Measurements from ENCODE around the gene C1QTNF8. TPM values are rescaled to one million over a fixed set of nuclear protein-coding genes. Genes with fewer than 3 reads are reported as not detected.

The C1QTNF8 gene
- total and polyA plus RNA-seq, 7 experiments from 2014 or later, result not detected

- H3K36me3 Mint-ChIP-seq, result no peaks in the 10 kb centered on the region
- H3K9me3 Mint-ChIP-seq, result peaks cover 0 to 3% (median 0%) of the 10 kb centered on the region in 11 donors
- ChIA-PET POLR2A (no interaction called here), CTCF (no interaction called here)
- no peak overlapping the region for H3K4me3 ChIP-seq (ENCODE audit: low read length)
- no peaks in the 10 kb centered on the region for H3K9me3 ChIP-seq (ENCODE audit: control insufficient read depth in 2 of 3, low read length in 3 of 3)
- ATAC-seq (no peak), DNase-seq (no peak)
- peaks cover 0 to 4% (median 1%) of the 10 kb centered on the region in 7 donors for H3K4me1 Mint-ChIP-seq
- H3K27me3 ChIP-seq (ENCODE audit: control insufficient read depth in 2 of 2, insufficient read depth in 2 of 2, low read length in 2 of 2), result peaks cover 0 to 3% of the 10 kb centered on the region in 2 donors
- H3K4me1 ChIP-seq (ENCODE audit: control insufficient read depth in 2 of 2, insufficient read depth in 2 of 2, low read length in 2 of 2), result no peaks in the 10 kb centered on the region
- H3K36me3 ChIP-seq (ENCODE audit: control insufficient read depth in 2 of 3, insufficient read depth in 3 of 3, low read length in 3 of 3), result no peaks in the 10 kb centered on the region
- H3K27ac Mint-ChIP-seq, result no peak overlapping the region
- no peak overlapping the region for H3K27ac ChIP-seq (ENCODE audit: low read depth, low read length)
- H3K4me3 Mint-ChIP-seq, result no peak overlapping the region
- H3K27me3 Mint-ChIP-seq, result peaks cover 15 to 42% (median 21%) of the 10 kb centered on the region in 5 donors
- intact Hi-C loops (cut with micrococcal nuclease), result no loop called here
Measured at GRCh38 chr16:1065469-1066128, 30.4 kb downstream of the C1QTNF8 start.

- H3K9me3 Mint-ChIP-seq, result peaks cover 0 to 11% (median 4%) of the 10 kb centered on the region in 11 donors
- Histone ChIP-seq H3K27me3 (ENCODE audit: control insufficient read depth in 2 of 2, insufficient read depth in 2 of 2, low read length in 2 of 2) (peaks cover 0 to 3% of the 10 kb centered on the region in 2 donors), H3K9me3 (ENCODE audit: control insufficient read depth in 2 of 3, low read length in 3 of 3) (peaks cover 0 to 6% (median 0%) of the 10 kb centered on the region in 3 experiments), H3K27ac (ENCODE audit: low read depth, low read length) (no peak overlapping the region), H3K4me1 (ENCODE audit: control insufficient read depth in 2 of 2, insufficient read depth in 2 of 2, low read length in 2 of 2) (no peaks in the 10 kb centered on the region), H3K4me3 (ENCODE audit: low read length) (no peak overlapping the region), H3K36me3 (ENCODE audit: control insufficient read depth in 2 of 3, insufficient read depth in 3 of 3, low read length in 3 of 3) (no peaks in the 10 kb centered on the region)
- intact Hi-C loops (cut with micrococcal nuclease), result no loop called here
- DNase-seq (no peak), ATAC-seq (no peak)
- H3K4me3 Mint-ChIP-seq, result no peak overlapping the region
- peaks cover 12 to 31% (median 20%) of the 10 kb centered on the region in 5 donors for H3K27me3 Mint-ChIP-seq
- no peak overlapping the region for H3K27ac Mint-ChIP-seq
- H3K36me3 Mint-ChIP-seq, result peaks cover 0 to 5% (median 0%) of the 10 kb centered on the region in 5 donors
- ChIA-PET CTCF (no interaction called here), POLR2A (no interaction called here)
- H3K4me1 Mint-ChIP-seq, result peaks cover 0 to 4% (median 1%) of the 10 kb centered on the region in 7 donors
Measured at GRCh38 chr16:1063728-1064127, 32.3 kb downstream of the C1QTNF8 start.

- CTCF ChIA-PET, result no interaction called here
- intact Hi-C loops (cut with micrococcal nuclease), result no loop called here
Measured at GRCh38 chr16:1062895-1063294, 33.1 kb downstream of the C1QTNF8 start.

GRCh38 chr16:1061769-1062505 lies 34.1 kb downstream of the C1QTNF8 start:
- Histone ChIP-seq H3K36me3 (ENCODE audit: control insufficient read depth in 2 of 3, insufficient read depth in 3 of 3, low read length in 3 of 3) (no peaks in the 10 kb centered on the region), H3K27me3 (ENCODE audit: control insufficient read depth in 2 of 2, insufficient read depth in 2 of 2, low read length in 2 of 2) (peaks cover 0 to 3% of the 10 kb centered on the region in 2 donors), H3K4me3 (ENCODE audit: low read length) (no peak overlapping the region), H3K27ac (ENCODE audit: low read depth, low read length) (no peak overlapping the region), H3K4me1 (ENCODE audit: control insufficient read depth in 2 of 2, insufficient read depth in 2 of 2, low read length in 2 of 2) (no peaks in the 10 kb centered on the region), H3K9me3 (ENCODE audit: control insufficient read depth in 2 of 3, low read length in 3 of 3) (peaks cover 0 to 6% (median 0%) of the 10 kb centered on the region in 3 experiments)
- H3K4me1 Mint-ChIP-seq, result peaks cover 0 to 1% (median 0%) of the 10 kb centered on the region in 7 donors
- H3K27ac Mint-ChIP-seq, result no peak overlapping the region
- H3K36me3 Mint-ChIP-seq, result peaks cover 0 to 5% (median 0%) of the 10 kb centered on the region in 5 donors
- ChIA-PET POLR2A (no interaction called here), CTCF (no interaction called here)
- no peak overlapping the region for H3K4me3 Mint-ChIP-seq
- intact Hi-C loops (cut with micrococcal nuclease), result no loop called here
- peaks cover 4 to 22% (median 18%) of the 10 kb centered on the region in 5 donors for H3K27me3 Mint-ChIP-seq
- DNase-seq, result no peak
- peaks cover 0 to 11% (median 4%) of the 10 kb centered on the region in 11 donors for H3K9me3 Mint-ChIP-seq
- no peak for ATAC-seq

More at GRCh38 chr16:1062895-1063294, 33.1 kb downstream of the C1QTNF8 start:
- Mint-ChIP-seq H3K27me3 (peaks cover 12 to 31% (median 20%) of the 10 kb centered on the region in 5 donors), H3K4me1 (peaks cover 0 to 4% (median 1%) of the 10 kb centered on the region in 7 donors), H3K36me3 (peaks cover 0 to 5% (median 0%) of the 10 kb centered on the region in 5 donors), H3K27ac (no peak overlapping the region), H3K9me3 (peaks cover 0 to 11% (median 4%) of the 10 kb centered on the region in 11 donors), H3K4me3 (no peak overlapping the region)
- Histone ChIP-seq H3K4me1 (ENCODE audit: control insufficient read depth in 2 of 2, insufficient read depth in 2 of 2, low read length in 2 of 2) (no peaks in the 10 kb centered on the region), H3K4me3 (ENCODE audit: low read length) (no peak overlapping the region), H3K9me3 (ENCODE audit: control insufficient read depth in 2 of 3, low read length in 3 of 3) (peaks cover 0 to 6% (median 0%) of the 10 kb centered on the region in 3 experiments), H3K27me3 (ENCODE audit: control insufficient read depth in 2 of 2, insufficient read depth in 2 of 2, low read length in 2 of 2) (peaks cover 0 to 3% of the 10 kb centered on the region in 2 donors), H3K36me3 (ENCODE audit: control insufficient read depth in 2 of 3, insufficient read depth in 3 of 3, low read length in 3 of 3) (no peaks in the 10 kb centered on the region), H3K27ac (ENCODE audit: low read depth, low read length) (no peak overlapping the region)
- POLR2A ChIA-PET, result no interaction called here
- no peak for DNase-seq
- no peak for ATAC-seq

GRCh38 chr16:1060416-1061340 lies 35.4 kb downstream of the C1QTNF8 start:
- DNase-seq (no peak), ATAC-seq (no peak)
- intact Hi-C loops (cut with micrococcal nuclease), result no loop called here
- ChIA-PET CTCF (interaction anchor here (0.6 to 0.8 kb wide), 2 partner anchors 154 to 215 kb away, joined by 3 read pairs; no protein-coding TSS in a partner anchor), POLR2A (no interaction called here)
- Histone ChIP-seq H3K27ac (ENCODE audit: low read depth, low read length) (no peak overlapping the region), H3K4me1 (ENCODE audit: control insufficient read depth in 2 of 2, insufficient read depth in 2 of 2, low read length in 2 of 2) (no peaks in the 10 kb centered on the region), H3K4me3 (ENCODE audit: low read length) (no peak overlapping the region), H3K27me3 (ENCODE audit: control insufficient read depth in 2 of 2, insufficient read depth in 2 of 2, low read length in 2 of 2) (peaks cover 0 to 3% of the 10 kb centered on the region in 2 donors), H3K36me3 (ENCODE audit: control insufficient read depth in 2 of 3, insufficient read depth in 3 of 3, low read length in 3 of 3) (no peaks in the 10 kb centered on the region), H3K9me3 (ENCODE audit: control insufficient read depth in 2 of 3, low read length in 3 of 3) (peaks cover 0 to 6% (median 0%) of the 10 kb centered on the region in 3 experiments)
- Mint-ChIP-seq H3K9me3 (peaks cover 0 to 11% (median 4%) of the 10 kb centered on the region in 11 donors), H3K4me1 (peaks cover 0 to 1% (median 0%) of the 10 kb centered on the region in 7 donors), H3K4me3 (no peak overlapping the region), H3K27ac (no peak overlapping the region), H3K27me3 (peaks cover 2 to 17% (median 15%) of the 10 kb centered on the region in 5 donors), H3K36me3 (peaks cover 0 to 5% (median 0%) of the 10 kb centered on the region in 5 donors)

GRCh38 chr16:1059310-1059709 lies 36.7 kb downstream of the C1QTNF8 start:
- no peak overlapping the region for H3K27ac ChIP-seq (ENCODE audit: low read depth, low read length)
- ATAC-seq (no peak), DNase-seq (no peak)
- intact Hi-C loops (cut with micrococcal nuclease), result no loop called here
- H3K36me3 ChIP-seq (ENCODE audit: control insufficient read depth in 2 of 3, insufficient read depth in 3 of 3, low read length in 3 of 3), result no peaks in the 10 kb centered on the region
- no peaks in the 10 kb centered on the region for H3K27me3 ChIP-seq (ENCODE audit: control insufficient read depth in 2 of 2, insufficient read depth in 2 of 2, low read length in 2 of 2)
- ChIA-PET POLR2A (interaction anchor here (1.0 kb wide), 1 partner anchor 61 kb away, joined by 4 read pairs; no protein-coding TSS in a partner anchor), CTCF (no interaction called here)
- H3K36me3 Mint-ChIP-seq, result peaks cover 0 to 5% (median 0%) of the 10 kb centered on the region in 5 donors
- H3K27ac Mint-ChIP-seq, result no peak overlapping the region
- peaks cover 0 to 2% (median 0%) of the 10 kb centered on the region in 7 donors for H3K4me1 Mint-ChIP-seq
- H3K4me1 ChIP-seq (ENCODE audit: control insufficient read depth in 2 of 2, insufficient read depth in 2 of 2, low read length in 2 of 2), result no peaks in the 10 kb centered on the region
- H3K9me3 Mint-ChIP-seq, result peaks cover 0 to 11% (median 4%) of the 10 kb centered on the region in 11 donors
- peaks cover 0 to 7% (median 4%) of the 10 kb centered on the region in 5 donors for H3K27me3 Mint-ChIP-seq
- H3K9me3 ChIP-seq (ENCODE audit: control insufficient read depth in 2 of 3, low read length in 3 of 3), result peaks cover 0 to 6% (median 0%) of the 10 kb centered on the region in 3 experiments
- no peak overlapping the region for H3K4me3 Mint-ChIP-seq
- no peak overlapping the region for H3K4me3 ChIP-seq (ENCODE audit: low read length)
